GM19328 (cell line): ENCODE measurements around the gene F11R.
"Not testable (repeated sequence)": the region's sequence is repeated elsewhere in the genome, so short reads cannot be mapped to it uniquely, and the experiment has no call there.

ENCODE experiments used
- ATAC-seq: cut with Tn5 transposase; IDR thresholded peaks from one replicate; pipeline ENCODE4 v1.9.1; 2021; ENCODE audit warnings: mild to moderate bottlenecking, moderate library complexity; ENCODE audit not compliant: unreplicated experiment

The F11R gene

DNA sequence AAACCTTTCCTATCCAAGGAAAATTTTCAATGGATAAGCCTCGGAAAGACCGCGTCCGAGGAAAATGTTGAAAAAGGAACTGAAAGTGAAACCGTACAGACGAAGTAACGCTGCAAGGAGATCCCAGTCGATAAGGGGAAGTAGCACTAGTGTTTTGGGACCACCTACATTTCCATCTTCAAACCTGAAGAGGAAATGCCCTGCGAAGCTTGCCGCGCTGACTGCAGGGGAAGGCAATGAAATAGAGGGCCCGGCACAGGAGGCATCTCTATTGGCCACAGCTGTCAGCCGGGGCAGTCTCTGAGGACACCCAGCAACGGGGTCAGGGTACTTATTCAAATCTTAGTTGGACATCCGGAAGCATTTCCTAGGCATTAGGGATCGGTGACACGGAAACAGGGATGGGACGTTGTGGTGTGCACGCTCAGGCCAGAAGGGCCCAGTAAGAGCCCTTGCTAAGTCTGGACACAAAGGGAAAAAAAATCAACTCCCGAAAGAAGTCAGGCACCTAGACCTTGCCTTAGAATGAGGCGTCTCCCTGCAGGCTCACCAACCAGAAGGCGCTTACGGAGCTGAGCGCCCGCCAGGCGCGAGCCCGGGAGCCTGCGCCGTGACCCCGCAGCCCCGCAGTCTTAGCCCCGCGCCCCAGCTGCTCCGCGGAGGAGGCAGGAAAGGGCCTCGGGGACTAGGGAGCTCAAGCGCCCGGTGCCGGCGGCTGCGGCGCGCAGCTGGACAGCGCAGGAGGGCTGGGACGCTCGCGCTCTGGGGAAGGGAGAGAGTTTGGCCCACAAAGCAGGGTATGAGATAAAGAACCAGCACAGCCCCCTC is 24.2 kb upstream of the F11R start:
- peak; percentile 40 for ATAC-seq

DNA sequence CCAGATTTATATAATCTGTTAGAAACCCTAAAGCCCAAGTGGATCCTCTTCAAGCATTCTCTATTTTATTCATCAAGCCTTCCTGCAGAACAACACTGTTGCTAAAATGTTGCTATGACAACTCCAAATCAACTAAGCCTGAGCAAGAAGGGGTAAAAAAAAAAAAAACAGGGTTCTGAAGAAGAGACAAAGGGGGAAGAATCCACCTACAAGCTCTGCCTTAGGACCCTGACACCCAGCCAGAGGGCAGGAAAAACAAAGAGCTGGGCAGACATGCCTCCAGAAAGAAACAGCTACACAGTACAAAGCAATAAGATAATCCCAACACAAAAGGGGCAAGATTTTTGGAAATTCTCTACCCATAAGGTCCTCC is 23.6 kb upstream of the F11R start:
- no peak for ATAC-seq

DNA sequence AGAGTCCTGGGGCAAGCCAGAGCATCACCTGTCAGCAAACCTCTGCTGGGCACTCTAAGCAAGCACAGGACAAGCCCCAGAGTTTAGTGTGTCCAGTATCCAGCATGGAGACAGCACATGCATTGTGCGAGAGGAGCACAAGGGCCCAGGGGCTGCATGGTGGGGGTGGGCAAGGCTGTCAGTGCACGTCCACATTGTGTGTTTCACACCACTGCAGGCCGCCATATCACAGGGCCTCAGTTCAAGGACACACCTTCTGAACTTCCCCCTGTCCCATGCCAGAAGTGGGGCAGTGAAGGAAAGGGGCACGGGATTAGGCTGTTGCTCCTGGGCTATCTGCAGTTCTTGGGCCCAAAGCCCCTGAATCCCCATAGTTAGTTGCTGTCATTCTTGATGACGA is 18.6 kb upstream of the F11R start:
- no peak for ATAC-seq

DNA sequence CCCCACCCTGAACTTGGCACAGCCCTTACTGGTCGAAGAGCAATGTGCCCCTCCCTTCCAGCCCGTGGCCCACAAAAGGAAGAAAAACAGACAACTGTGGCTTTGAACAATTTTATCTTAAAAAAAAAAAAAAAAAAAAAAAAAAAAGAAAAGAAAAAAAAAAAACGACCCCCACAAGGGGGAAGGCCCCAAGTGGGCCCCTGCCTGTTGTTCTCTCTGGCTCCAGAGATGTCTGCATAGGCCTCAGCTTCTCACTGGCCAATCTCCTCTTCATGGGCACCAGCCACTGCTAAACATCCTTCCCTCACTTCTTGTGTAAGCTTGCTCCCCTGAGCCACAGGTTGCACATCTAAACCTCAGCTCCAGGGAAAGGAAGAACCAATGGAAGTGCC is 18.2 kb upstream of the F11R start:
- ATAC-seq = no peak

DNA sequence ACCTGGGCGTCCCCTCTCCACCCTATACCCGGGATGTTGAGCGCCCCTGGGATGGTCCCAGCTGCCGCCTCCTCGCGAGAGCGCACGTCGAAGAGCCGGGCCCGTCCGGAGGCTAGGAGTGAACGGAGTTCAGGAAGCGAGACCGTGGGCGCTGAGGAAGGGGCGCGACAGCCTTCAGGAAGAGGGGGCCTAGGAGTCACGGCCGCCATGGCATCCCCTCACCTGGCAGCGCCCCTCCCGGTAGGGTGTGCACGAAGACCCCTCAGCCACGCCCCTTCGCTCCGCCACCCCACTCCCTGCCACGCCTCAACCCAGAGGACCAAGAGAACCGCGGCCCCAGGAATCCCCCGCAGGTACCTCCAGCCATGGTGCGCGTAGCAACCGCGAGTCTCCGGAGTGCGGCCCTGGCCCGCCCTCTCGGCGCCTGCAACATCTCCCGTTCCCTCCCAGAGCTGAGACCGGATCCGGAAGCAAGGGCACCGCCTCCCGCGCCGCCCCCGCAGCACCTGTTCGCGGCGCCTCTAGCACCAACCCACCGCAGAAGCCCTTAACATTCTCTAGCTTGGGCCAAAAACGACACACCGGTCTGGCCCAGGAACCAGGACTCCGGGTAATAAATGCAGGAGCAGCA is 17.7 kb upstream of the F11R start, which contains the start of gene TSTD1:
TSS of gene TSTD1 (minus strand) at position 442 of the 631 bp plus-strand sequence. CDS start at position 367, 75 bp downstream.
- ATAC-seq = peak; percentile 81

DNA sequence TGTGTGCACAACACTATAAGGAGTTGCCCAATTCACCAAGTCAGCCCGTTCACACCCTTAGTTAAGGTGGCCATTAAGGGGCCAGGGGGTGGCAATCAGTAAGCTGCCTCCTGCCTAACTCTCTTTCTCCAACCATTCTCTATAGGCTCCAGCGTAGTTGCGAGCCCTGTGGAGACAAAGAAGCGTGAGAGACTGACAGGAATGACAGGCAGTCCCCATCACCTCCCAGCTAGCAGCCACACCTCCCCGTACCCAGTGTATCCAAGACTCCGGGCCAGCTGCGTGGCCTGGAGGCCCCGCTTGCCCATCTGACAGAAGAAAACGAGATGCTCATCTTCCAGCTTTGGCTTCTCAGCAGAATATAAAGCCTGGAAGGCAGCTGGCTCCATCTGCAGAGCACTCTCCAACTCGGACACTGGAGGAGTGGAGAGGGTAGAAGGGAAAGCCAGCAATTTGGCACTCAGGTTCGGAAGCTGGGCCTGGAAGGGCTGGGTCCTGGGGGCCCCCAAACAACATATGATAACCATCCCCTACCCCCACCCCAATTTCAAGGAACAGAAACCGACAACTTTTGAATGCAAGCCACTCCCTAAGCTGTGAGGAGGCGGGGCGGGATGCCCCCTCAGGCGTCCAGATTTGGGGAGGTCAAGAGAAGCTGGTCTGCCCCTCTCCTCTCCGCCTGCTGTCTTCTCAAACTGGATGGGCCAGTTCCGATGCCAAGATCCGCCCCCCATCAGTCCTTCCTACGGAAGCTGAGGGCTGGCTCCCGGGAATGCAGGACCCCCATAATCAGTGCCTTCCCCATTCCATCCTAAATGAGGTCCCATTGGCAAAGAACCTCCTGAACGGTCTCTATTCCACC is 16.9 kb upstream of the F11R start:
- ATAC-seq = no peak

DNA sequence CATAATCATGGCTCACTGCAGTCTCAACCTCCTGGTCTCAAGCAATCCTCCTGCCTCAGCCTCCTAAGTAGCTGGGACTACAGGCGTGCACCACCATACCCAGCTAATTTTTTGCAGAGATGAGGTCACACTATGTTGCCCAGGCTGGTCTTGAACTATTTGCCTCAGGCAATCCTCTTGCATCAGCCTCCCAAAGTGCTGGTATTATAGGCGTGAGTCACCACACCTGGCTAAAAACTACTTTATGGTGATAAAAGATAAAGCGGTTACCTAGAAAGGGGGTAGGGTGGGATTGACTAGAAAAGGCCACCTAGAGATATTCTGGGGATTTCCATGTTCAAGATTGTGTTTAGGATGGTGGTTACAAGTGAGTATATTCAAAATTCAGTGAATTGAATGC is 12.8 kb upstream of the F11R start:
- no peak for ATAC-seq

DNA sequence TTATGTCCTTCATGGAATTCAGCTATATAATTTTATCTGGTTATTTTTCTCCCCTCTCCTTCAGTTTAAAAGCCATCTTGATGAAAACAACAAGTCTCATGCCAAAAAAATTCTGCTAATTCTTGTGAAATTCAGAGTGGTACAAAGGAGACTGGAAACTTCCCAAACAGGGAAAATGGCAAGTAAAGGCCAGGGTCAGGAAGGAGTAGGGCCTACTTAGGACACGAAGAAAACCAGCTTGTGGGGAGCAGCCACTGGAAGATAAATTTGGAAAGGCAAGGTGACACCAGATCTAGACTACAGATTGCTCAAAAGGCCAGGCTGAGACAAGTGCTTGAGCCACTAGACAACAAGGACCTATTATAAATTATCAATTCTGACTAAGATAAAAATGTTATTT is 11.5 kb upstream of the F11R start:
- ATAC-seq = no peak

DNA sequence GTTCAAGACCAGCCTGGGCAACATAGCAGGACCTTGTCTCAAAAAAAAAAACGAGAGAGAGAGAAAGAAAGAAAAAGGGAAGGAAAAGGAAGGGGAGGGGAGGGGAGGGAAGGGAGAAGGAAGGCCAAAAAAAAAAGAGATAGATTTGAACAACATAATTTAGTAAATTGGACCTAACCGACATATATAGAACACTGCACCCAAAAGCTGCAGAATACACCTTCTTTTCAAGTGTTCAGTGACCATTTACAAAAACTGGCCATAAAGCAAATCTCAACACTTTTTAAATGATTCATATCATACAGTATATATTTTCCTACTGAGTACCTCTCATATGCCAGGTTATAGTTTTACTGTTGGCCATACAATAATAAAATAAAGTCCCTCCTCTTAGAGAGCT is 10.9 kb upstream of the F11R start:
- no peak for ATAC-seq

DNA sequence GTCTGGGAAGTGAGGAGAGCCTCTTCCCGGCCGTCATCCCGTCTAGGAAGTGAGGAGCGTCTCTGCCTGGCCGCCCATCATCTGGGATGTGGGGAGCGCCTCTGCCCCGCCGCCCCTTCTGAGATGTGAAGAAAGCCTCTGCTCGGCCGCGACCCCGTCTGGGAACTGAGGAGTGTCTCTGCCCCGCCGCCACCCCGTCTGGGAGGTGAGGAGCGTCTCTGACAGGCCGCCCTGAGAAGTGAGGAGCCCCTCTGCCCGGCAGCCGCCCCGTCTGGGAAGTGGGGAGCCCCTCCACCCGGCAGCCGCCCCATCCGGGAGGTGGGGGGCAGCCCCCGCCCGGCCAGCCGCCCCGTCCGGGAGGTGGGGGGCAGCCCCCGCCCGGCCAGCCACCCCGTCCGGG is 8.5 kb upstream of the F11R start:
- ATAC-seq = not testable (repeated sequence)

DNA sequence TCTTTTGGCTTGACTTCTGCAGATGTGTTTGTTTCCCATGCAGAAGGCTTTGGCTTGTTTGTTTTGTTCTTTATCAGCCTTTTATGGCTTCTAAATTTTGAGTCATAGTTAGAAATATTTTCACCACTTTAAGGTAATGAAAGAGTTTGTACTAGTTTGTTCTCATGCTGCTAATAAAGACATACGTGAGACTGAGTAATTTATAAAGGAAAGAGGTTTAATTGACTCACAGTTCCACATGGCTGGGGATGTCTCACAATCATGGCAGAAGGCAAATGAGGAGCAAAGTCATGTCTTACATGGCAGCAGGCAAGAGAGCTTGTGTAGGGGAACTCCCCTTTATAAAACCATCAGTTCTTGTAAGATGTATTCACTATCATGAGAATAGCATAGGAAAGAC is 6.0 kb upstream of the F11R start:
- ATAC-seq = not testable (repeated sequence)

DNA sequence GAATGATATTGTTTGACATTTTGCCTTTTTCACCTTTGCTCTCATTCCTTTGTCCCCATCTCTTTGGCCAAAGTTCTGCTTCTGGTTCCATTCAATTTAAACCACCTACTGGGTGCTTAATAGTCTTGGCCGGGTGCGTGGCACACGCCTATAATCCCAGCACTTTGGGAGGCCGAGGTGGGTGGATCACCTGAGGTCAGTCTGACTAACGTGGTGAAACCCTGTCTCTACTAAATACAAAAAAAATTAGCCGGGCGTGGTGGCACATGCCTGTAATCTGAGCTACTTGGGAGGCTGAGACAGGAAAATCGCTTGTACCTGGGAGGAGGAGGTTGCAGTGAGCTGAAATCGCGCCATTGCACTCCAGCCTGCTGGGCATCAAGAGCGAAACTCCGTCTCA is 1.5 kb upstream of the F11R start:
- ATAC-seq = not testable (repeated sequence)

DNA sequence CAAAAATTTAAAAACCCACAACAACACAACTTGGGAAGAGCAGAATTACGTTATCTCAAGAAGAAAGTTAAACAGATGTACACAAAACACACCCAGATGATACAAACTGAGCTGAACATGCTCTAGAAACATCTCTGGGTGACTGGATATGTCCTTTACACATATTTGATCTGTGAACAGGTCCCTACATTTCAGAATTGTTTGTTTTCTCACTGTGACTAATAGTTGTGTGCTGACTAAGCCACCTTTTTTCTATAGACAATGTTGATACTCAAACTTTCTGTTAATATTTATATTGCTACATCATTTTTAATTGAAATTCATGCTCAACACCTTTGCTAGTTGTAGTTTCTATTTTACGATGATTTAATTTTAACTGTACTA is 1.0 kb upstream of the F11R start:
- ATAC-seq = no peak

DNA sequence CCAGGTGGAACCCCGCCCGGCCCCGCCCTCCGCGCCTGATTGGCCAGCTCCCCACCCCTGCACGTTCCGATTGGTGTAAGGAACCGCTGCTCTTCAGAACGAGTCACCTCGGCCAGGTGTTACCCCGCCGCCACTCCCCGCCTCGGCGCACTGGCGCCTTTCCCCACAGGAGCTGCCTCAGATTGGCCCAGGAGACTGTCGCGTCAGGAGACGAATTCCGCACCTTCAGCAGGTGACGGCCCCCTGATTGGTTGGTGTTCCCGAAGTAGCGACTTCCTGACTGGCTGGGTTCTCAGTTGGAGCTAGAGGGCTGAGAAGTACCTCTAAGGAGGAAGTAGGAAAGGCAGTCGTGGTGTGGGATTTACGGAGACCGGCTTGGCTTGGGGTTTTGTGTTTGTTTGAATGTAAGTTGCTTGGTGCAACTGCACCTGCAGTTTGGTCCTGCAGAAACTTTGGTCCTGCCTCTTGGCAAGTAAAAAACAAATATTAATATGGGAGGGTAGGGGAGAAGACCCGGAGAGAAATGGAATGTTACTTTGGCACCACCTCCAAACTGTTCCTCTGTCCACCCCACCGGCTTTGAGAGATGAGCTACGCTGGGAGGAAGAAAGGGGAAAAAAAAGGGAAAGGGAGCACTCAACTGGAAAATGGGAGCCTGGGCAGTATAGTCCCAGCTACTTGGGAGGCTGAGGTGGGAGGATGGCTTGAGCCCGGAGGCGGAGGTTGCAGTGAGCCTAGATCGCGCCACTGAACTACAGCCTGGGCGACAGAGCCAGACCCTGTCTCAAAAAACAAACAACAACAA is 415 bp upstream of the F11R start:
- ATAC-seq = peak; percentile 77

DNA sequence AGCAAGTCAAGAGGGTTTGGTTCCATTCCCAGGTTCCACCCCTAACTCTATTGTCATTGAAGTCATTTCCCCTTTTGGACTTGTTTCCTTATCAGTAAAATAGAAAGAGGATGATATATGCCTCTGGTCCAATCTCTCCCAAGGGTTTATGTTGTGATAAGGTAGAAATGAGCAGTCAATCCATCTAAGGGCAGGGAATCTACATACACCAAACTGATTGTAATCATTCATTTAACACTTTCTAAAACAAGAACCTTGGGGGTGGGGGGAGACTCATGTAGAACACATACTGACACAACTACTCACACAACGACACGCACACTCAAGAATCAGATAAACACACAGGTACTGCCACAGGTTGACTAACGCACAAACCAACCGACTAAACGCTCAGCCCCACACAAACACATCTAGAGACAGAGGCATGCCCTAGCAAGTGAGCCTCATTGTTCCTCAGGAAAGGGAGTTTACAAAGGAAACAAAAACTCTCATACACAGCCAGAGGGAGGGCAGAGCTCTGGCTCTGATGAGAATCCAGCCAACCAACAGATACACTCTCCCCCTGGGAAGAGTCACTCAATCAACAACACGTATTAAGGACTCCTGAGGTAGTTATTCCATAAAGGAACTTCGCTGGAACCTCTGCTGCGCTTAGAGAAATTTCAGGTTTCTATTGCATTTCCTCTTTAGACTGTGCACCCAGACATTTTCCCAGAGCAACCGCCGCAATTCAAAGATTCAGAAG is 1.0 kb downstream of the F11R start:
- ATAC-seq = no peak

DNA sequence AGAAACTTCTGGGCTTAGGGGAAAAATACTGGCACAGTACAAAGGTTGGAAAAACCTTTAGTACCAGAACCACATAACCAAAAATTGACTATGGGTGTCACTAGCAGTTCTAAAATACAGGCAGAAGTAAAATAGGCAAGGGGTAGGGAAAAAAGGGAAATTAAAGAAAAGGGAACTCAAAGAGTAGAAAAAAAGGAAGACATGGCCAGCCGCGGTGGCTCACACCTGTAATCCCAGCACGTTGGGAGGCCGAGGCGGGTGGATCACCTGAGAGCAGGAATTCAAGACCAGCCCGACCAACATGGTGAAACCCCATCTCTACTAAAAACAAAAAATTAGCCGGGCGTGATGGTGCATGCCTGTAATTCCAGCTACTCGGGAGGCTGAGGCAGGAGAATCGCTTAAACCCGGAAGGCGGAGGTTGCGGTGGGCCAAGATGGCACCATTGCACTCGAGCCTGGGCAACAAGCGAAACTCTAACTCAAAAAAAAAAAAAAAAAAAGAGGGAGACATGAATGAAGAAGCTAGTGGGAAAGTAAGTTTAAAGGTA is 1.8 kb downstream of the F11R start:
- ATAC-seq = not testable (repeated sequence)

DNA sequence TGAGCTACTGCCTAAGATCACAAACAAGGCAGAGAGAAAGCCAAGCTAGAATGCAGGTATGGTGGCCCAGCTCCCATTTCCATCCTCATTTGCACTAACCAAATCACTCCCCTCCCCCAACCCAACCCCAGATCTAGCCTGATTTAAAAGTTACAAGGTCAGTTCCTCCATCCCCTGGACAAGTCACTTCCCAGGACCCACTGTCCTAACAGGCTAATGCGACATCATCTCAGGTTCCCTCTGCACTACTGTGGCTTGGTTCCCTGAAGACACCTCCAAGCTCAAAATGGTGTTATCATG is 2.4 kb downstream of the F11R start:
- no peak for ATAC-seq

DNA sequence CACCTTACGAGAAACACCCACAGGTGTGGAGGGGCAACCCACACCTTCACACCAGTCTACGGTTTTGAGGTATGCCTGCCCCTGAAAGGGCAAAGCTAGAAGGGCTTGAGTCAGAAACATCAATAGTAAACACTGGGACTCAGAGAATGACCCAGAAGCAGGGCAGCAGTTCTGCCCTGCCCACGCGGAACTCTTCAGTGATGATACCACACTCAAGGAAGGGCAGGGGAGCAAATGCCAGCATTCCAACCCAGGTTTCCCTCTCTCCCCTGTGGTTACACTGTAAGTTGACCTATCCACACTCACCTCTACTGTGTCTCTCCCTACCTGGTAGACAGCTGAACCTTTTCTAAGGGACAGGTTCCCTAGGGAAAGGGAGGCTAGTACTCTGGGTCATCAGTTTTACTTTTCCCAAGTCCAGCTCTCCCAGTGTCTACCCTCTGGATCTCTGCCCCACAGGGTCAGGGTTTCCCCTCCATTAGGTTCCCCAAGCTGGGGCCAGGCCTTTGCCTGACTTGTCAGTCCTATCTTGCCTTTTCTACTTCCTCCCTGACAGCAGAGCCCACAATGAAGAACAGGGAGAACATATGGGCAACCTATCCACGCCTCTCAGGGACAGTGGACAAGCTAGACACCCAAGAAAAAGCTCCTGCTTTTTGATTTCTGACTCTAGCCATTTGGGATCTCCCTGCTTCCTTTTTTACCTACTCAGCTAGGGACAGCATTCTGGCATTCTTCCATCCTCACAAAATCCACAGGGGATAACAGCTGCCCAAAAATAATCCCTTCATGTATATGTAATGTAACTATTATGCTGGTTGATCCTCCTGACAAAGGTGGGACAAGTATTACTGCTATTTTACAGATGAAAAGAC is 3.0 kb downstream of the F11R start:
- no peak for ATAC-seq

DNA sequence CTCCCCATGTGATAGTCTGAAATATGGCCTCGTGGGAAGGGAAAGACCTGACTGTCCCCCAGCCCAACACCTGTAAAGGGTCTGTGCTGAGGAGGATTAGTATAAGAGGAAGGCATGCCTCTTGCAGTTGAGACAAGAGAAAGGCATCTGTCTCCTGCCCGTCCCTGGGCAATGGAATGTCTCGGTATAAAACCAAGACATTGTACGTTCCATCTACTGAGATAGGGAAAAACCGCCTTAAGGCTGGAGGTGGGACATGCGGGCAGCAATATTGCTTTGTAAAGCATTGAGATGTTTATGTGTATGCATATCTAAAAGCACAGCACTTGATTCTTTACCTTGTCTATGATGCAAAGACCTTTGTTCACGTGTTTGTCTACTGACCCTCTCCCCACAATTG is 3.8 kb downstream of the F11R start:
- ATAC-seq = not testable (repeated sequence)
